Measurements from ENCODE around the gene MRPS24.
"Not testable (repeated sequence)": the region's sequence is repeated elsewhere in the genome, so short reads cannot be mapped to it uniquely, and the experiment has no call there.

DNA sequence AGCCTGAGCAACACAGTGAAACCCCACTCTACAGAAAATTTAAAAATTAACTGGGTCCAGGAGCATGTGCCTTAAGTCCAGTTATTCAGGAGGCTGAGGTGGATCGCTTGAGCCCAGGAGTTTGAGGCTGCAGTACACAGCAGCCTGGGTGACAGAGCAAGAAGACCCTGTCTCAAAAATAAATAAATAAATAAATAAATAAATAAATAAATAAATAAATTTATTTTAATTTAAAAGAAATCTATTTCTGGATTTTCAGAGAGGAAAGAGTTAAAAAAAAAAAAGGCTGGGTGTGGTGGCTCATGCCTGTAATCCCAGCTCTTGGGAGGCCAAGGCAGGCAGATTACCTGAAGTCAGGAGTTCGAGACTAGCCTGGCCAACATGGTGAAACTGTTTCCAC is 29.3 kb upstream of the MRPS24 start:
- TF ChIP-seq, protein P1, sequence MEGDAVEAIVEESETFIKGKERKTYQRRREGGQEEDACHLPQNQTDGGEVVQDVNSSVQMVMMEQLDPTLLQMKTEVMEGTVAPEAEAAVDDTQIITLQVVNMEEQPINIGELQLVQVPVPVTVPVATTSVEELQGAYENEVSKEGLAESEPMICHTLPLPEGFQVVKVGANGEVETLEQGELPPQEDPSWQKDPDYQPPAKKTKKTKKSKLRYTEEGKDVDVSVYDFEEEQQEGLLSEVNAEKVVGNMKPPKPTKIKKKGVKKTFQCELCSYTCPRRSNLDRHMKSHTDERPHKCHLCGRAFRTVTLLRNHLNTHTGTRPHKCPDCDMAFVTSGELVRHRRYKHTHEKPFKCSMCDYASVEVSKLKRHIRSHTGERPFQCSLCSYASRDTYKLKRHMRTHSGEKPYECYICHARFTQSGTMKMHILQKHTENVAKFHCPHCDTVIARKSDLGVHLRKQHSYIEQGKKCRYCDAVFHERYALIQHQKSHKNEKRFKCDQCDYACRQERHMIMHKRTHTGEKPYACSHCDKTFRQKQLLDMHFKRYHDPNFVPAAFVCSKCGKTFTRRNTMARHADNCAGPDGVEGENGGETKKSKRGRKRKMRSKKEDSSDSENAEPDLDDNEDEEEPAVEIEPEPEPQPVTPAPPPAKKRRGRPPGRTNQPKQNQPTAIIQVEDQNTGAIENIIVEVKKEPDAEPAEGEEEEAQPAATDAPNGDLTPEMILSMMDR (IDR thresholded peaks at IDR 0.05; ENCODE audit: low read length) = not testable (repeated sequence)
- TF ChIP-seq EZH2 (IDR thresholded peaks at IDR 0.05; ENCODE audit: borderline replicate concordance, low read length) = not testable (repeated sequence)

Data from OCI-LY1 (cell line).